Neural cell (in vitro differentiated cells): ENCODE results near the gene MCL1. TPM values are rescaled to one million over a fixed set of nuclear protein-coding genes. Genes with fewer than 3 reads are reported as not detected.

ENCODE experiments used
- H2AFZ ChIP-seq: fragments of 200-600, 300-800 bp; sonication (generic), shearing (Covaris generic); 2 replicates; pipeline ENCODE4 v1.6.0; 2014; ENCODE audit warnings: low read depth, mild to moderate bottlenecking, antibody characterized with exemption, low read length, moderate library complexity
- H3F3A ChIP-seq: fragments of 200-600 bp; shearing (Covaris generic); 2 replicates; pipeline ENCODE4 v1.6.1; 2016; ENCODE audit warnings: mild to moderate bottlenecking, moderate library complexity, mixed read lengths, antibody characterized with exemption, low read length; ENCODE audit not compliant: insufficient read depth, poor library complexity, severe bottlenecking
- H3K27ac ChIP-seq: fragments of 200-600, 300-800 bp; sonication (generic), shearing (Covaris generic); 2 replicates; pipeline ENCODE4 v1.5.1; 2014; ENCODE audit warnings: mild to moderate bottlenecking, low read length, moderate library complexity
- H3K27me3 ChIP-seq: fragments of 300-800, 200-600 bp; sonication (generic), shearing (Covaris generic); 2 replicates; pipeline ENCODE4 v1.6.0; 2014; ENCODE audit warnings: mild to moderate bottlenecking, low read depth, low read length, moderate library complexity; ENCODE audit not compliant: insufficient read depth
- H3K36me3 ChIP-seq: fragments of 300-800, 200-600 bp; sonication (generic), shearing (Covaris generic); 2 replicates; pipeline ENCODE4 v1.5.1; 2014; ENCODE audit warnings: mild to moderate bottlenecking, antibody characterized with exemption, low read length, moderate library complexity; ENCODE audit not compliant: insufficient read depth
- H3K4me2 ChIP-seq: fragments of 300-800, 200-600 bp; sonication (generic), shearing (Covaris generic); 2 replicates; pipeline ENCODE4 v1.6.0; 2014; ENCODE audit warnings: mild to moderate bottlenecking, low read length
- H3K4me3 ChIP-seq: fragments of 300-800, 200-600 bp; sonication (generic), shearing (Covaris generic); 2 replicates; pipeline ENCODE4 v1.5.1; 2014; ENCODE audit warnings: mild to moderate bottlenecking, low read length, moderate library complexity
- H3K79me2 ChIP-seq: fragments of 200-600 bp; shearing (Covaris generic); replicated peaks from 2 replicates; pipeline ENCODE4 v1.6.0; 2014; ENCODE audit warnings: mild to moderate bottlenecking, low read length, moderate library complexity; ENCODE audit not compliant: insufficient read depth
- H3K9ac ChIP-seq: fragments of 300-800, 200-600 bp; sonication (generic), shearing (Covaris generic); 2 replicates; pipeline ENCODE4 v1.6.1; 2016; ENCODE audit warnings: mild to moderate bottlenecking, low read length, mixed read lengths
- H3K9me2 ChIP-seq: fragments of 200-600 bp; shearing (Covaris generic); 2 replicates; pipeline ENCODE4 v1.6.1; 2016; ENCODE audit warnings: mild to moderate bottlenecking, low read length, mixed read lengths; ENCODE audit not compliant: insufficient read depth
- H3K9me3 ChIP-seq: fragments of 200-600, 300-800 bp; sonication (generic), shearing (Covaris generic); 2 replicates; pipeline ENCODE4 v1.6.1; 2016; ENCODE audit warnings: mild to moderate bottlenecking, mixed run types, low read length, moderate library complexity, mixed read lengths
- H4K20me1 ChIP-seq: fragments of 200-600 bp; shearing (Covaris generic); 2 replicates; pipeline ENCODE4 v1.6.1; 2016; ENCODE audit warnings: mild to moderate bottlenecking, mixed run types; ENCODE audit not compliant: insufficient read depth
- EP300 ChIP-seq: fragments of 450-650 bp; conservative IDR thresholded peaks from 2 replicates; pipeline ENCODE4 v1.6.1; 2014; ENCODE audit warnings: antibody characterized with exemption, mild to moderate bottlenecking, moderate library complexity; ENCODE audit not compliant: poor library complexity, severe bottlenecking
- EZH2 ChIP-seq: fragments of 200-600, 300-800 bp; shearing (Covaris generic), sonication (generic); IDR thresholded peaks from 2 replicates; pipeline ENCODE4 v1.6.1; 2014; ENCODE audit warnings: antibody characterized with exemption, low read length, borderline replicate concordance, mild to moderate bottlenecking; ENCODE audit not compliant: insufficient read depth, poor library complexity, severe bottlenecking
- MXI1 ChIP-seq: fragments of 450-650 bp; conservative IDR thresholded peaks from 2 replicates; pipeline ENCODE4 v1.6.1; 2014; ENCODE audit warnings: antibody characterized with exemption, mild to moderate bottlenecking; ENCODE audit not compliant: poor library complexity, severe bottlenecking
- POLR2AphosphoS5 ChIP-seq: IDR thresholded peaks from 2 replicates; pipeline ENCODE4 v1.6.1; 2012
- RAD21 ChIP-seq: fragments of 450-650 bp; conservative IDR thresholded peaks from 2 replicates; pipeline ENCODE4 v1.6.1; 2014; ENCODE audit warnings: antibody characterized with exemption, mild to moderate bottlenecking, moderate library complexity
- TAF1 ChIP-seq: IDR thresholded peaks from 2 replicates; pipeline ENCODE4 v1.6.1; 2012; ENCODE audit warnings: low read depth
- polyA minus RNA-seq: library from RNA; depleted of rRNA, polyadenylated mRNA; stranded (reverse); fragments of >200 nt; gene quantifications from 2 replicates; pipeline ENCODE4 v1.2.3, GENCODE V29; 2014
- polyA plus RNA-seq: library from polyadenylated mRNA; depleted of rRNA; stranded (reverse); fragments of >200 nt; gene quantifications from 2 replicates; pipeline ENCODE4 v1.2.3, GENCODE V29; 2014
- TF ChIP-seq, protein P1 (sequence below): fragments of 450-650 bp; IDR thresholded peaks from 2 replicates; pipeline ENCODE4 v1.5.1; 2014; ENCODE audit warnings: antibody characterized with exemption, mild to moderate bottlenecking, moderate library complexity; ENCODE audit not compliant: poor library complexity, severe bottlenecking
- TF ChIP-seq, protein P2 (sequence below): IDR thresholded peaks from 2 replicates; pipeline ENCODE4 v1.6.1; 2012; ENCODE audit warnings: borderline replicate concordance

MCL1 gene
- polyA plus RNA-seq (151 and 171 TPM in 2 replicates), polyA minus RNA-seq (246 and 252 TPM in 2 replicates)

DNA sequence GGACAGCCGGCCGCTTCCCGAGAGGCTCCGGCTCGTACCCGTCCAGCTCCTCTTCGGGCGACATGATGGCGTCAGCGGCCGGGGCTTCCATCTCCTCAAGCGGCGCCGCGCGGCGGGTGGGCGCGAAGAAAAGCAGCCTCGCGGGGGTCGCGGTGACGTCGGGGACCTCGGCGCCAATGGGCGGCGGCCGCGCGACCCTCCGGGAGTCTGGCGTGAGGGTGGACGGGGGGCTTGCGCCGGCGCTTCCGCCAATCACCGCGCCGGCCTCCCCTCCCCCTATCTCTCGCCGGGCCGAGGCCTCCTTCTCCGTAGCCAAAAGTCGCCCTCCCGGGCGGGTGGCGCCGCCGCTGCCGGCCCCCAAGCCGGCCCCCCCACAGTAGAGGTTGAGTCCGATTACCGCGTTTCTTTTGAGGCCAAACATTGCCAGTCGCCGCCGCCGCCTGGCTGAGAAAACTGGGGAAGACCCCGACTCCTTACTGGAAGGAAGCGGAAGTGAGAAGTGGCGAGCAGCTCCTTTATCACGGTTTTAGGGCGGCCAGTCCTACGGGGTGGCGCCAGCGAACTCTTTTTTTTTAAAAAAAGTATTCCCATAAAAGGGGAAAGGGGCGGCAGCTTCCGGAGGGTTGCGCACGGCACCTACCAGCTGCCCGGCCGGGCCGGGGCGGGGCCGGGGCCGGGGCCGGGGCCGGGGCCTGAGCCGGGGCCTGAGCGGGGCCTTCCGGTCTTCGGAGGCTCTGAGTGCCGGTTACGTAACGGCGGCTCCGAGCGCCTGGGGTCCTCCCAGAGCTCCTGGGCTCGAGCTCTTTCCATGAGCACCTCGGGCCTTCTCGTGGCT lies at the start of gene MCL1:
TSS of gene MCL1 (minus strand) at position 501 of the 835 bp plus-strand sequence. CDS start at position 421, 80 bp downstream.
- TF ChIP-seq RAD21 (no peak), TAF1 (peak; percentile 96), EP300 (peak; percentile 84), POLR2AphosphoS5 (peak; percentile 92), MXI1 (peak; percentile 25), EZH2 (no peak)
- TF ChIP-seq, protein P1, sequence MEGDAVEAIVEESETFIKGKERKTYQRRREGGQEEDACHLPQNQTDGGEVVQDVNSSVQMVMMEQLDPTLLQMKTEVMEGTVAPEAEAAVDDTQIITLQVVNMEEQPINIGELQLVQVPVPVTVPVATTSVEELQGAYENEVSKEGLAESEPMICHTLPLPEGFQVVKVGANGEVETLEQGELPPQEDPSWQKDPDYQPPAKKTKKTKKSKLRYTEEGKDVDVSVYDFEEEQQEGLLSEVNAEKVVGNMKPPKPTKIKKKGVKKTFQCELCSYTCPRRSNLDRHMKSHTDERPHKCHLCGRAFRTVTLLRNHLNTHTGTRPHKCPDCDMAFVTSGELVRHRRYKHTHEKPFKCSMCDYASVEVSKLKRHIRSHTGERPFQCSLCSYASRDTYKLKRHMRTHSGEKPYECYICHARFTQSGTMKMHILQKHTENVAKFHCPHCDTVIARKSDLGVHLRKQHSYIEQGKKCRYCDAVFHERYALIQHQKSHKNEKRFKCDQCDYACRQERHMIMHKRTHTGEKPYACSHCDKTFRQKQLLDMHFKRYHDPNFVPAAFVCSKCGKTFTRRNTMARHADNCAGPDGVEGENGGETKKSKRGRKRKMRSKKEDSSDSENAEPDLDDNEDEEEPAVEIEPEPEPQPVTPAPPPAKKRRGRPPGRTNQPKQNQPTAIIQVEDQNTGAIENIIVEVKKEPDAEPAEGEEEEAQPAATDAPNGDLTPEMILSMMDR = no peak
- TF ChIP-seq, protein P2, sequence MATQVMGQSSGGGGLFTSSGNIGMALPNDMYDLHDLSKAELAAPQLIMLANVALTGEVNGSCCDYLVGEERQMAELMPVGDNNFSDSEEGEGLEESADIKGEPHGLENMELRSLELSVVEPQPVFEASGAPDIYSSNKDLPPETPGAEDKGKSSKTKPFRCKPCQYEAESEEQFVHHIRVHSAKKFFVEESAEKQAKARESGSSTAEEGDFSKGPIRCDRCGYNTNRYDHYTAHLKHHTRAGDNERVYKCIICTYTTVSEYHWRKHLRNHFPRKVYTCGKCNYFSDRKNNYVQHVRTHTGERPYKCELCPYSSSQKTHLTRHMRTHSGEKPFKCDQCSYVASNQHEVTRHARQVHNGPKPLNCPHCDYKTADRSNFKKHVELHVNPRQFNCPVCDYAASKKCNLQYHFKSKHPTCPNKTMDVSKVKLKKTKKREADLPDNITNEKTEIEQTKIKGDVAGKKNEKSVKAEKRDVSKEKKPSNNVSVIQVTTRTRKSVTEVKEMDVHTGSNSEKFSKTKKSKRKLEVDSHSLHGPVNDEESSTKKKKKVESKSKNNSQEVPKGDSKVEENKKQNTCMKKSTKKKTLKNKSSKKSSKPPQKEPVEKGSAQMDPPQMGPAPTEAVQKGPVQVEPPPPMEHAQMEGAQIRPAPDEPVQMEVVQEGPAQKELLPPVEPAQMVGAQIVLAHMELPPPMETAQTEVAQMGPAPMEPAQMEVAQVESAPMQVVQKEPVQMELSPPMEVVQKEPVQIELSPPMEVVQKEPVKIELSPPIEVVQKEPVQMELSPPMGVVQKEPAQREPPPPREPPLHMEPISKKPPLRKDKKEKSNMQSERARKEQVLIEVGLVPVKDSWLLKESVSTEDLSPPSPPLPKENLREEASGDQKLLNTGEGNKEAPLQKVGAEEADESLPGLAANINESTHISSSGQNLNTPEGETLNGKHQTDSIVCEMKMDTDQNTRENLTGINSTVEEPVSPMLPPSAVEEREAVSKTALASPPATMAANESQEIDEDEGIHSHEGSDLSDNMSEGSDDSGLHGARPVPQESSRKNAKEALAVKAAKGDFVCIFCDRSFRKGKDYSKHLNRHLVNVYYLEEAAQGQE = peak; percentile 77
- Histone ChIP-seq H3K79me2 (peaks cover 47% of the 10 kb centered on the region), H3K4me2 (peak within 1 kb of the TSS; percentile 90), H3K27me3 (no peaks in the 10 kb centered on the region), H3K9me3 (no peaks in the 10 kb centered on the region), H3K36me3 (peaks cover 16% of the 10 kb centered on the region), H3K9ac (peak within 1 kb of the TSS; percentile 100), H2AFZ (peak within 1 kb of the TSS; percentile 30), H3K4me3 (peak within 1 kb of the TSS; percentile 100), H3K9me2 (no peaks in the 10 kb centered on the region), H3F3A (peaks cover 9% of the 10 kb centered on the region), H4K20me1 (peaks cover 27% of the 10 kb centered on the region), H3K27ac (peak within 1 kb of the TSS; percentile 100)

DNA sequence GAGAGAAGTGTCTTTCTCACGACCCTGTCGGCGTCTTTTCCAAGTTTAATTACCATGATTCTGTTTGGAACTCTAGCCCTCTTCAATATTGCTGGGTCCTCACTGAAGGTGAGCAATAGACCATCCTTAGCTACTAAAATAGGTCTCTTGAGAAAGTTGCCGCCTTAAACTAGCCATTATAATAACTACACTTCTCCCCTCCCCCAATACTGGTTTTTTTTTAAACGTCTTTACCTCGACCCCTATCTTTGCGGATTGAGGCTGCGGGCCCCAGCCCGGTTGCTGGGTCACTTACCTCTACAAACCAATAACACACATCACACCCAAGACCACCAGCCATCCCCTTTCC lies 49.3 kb upstream of the MCL1 start:
- no peak for TF ChIP-seq POLR2AphosphoS5
- TF ChIP-seq, protein P1 = no peak
- TF ChIP-seq TAF1 = no peak
- peak; percentile 60 for TF ChIP-seq MXI1
- peak overlapping the region; percentile 74 for H3K4me3 ChIP-seq
- H3K9ac ChIP-seq = peak overlapping the region; percentile 96
- H4K20me1 ChIP-seq = no peaks in the 10 kb centered on the region
- no peaks in the 10 kb centered on the region for H3F3A ChIP-seq
- no peaks in the 10 kb centered on the region for H3K9me3 ChIP-seq
- peak overlapping the region; percentile 6 for H2AFZ ChIP-seq
- H3K4me2 ChIP-seq = peak overlapping the region; percentile 93
- peak overlapping the region; percentile 98 for H3K27ac ChIP-seq
- no peaks in the 10 kb centered on the region for H3K36me3 ChIP-seq
- H3K9me2 ChIP-seq = no peaks in the 10 kb centered on the region
- no peaks in the 10 kb centered on the region for H3K27me3 ChIP-seq
- peaks cover 34% of the 10 kb centered on the region for H3K79me2 ChIP-seq
